HEK293 (cell line): ENCODE results near the gene POLD2.
A peak's percentile ranks its signal among the peaks of the same experiment; 100 is the strongest.

Experiments
- BCL11A ChIP-seq: fragments of 450-650 bp; formaldehyde crosslinking; IDR thresholded peaks from 2 replicates; pipeline ENCODE4 v1.5.1; 2016; ENCODE audit warnings: low read depth, missing biosample characterization, missing genetic modification characterization
- BCL6B ChIP-seq: fragments of 450-650 bp; formaldehyde crosslinking; IDR thresholded peaks from 2 replicates; pipeline ENCODE4 v1.5.1; 2017; ENCODE audit warnings: missing biosample characterization, missing genetic modification characterization
- EGR2 ChIP-seq: fragments of 450-650 bp; formaldehyde crosslinking; IDR thresholded peaks from 2 replicates; pipeline ENCODE4 v1.5.1; 2016; ENCODE audit warnings: low read depth, missing biosample characterization, missing genetic modification characterization
- GLIS1 ChIP-seq: fragments of 450-650 bp; formaldehyde crosslinking; IDR thresholded peaks from 2 replicates; pipeline ENCODE4 v1.5.1; 2016; ENCODE audit warnings: missing biosample characterization, missing genetic modification characterization
- PRDM10 ChIP-seq: fragments of 450-650 bp; formaldehyde crosslinking; IDR thresholded peaks from 2 replicates; pipeline ENCODE4 v1.5.1; 2016; ENCODE audit warnings: missing biosample characterization, missing genetic modification characterization
- PRDM2 ChIP-seq: fragments of 450-650 bp; formaldehyde crosslinking; IDR thresholded peaks from 2 replicates; pipeline ENCODE4 v1.5.1; 2016; ENCODE audit warnings: missing biosample characterization, missing genetic modification characterization, borderline replicate concordance
- SALL2 ChIP-seq: fragments of 450-650 bp; formaldehyde crosslinking; IDR thresholded peaks from 2 replicates; pipeline ENCODE4 v1.5.0; 2017; ENCODE audit warnings: missing biosample characterization, mild to moderate bottlenecking, missing genetic modification characterization, borderline replicate concordance
- SP3 ChIP-seq: fragments of 450-650 bp; formaldehyde crosslinking; IDR thresholded peaks from 2 replicates; pipeline ENCODE4 v1.5.1; 2016; ENCODE audit warnings: missing biosample characterization, missing genetic modification characterization
- TRIM28 ChIP-seq: IDR thresholded peaks from 2 replicates; pipeline ENCODE4 v1.6.1; 2011; ENCODE audit warnings: low read length, control low read depth, borderline replicate concordance
- ZBTB20 ChIP-seq: fragments of 450-650 bp; formaldehyde crosslinking; IDR thresholded peaks from 2 replicates; pipeline ENCODE4 v1.5.1; 2016; ENCODE audit warnings: missing biosample characterization, missing genetic modification characterization
- ZNF112 ChIP-seq: fragments of 450-650 bp; formaldehyde crosslinking; IDR thresholded peaks from 2 replicates; pipeline ENCODE4 v1.5.0; 2017; ENCODE audit warnings: missing biosample characterization, missing genetic modification characterization
- ZNF121 ChIP-seq: fragments of 450-650 bp; formaldehyde crosslinking; IDR thresholded peaks from 2 replicates; pipeline ENCODE4 v1.5.1; 2016; ENCODE audit warnings: missing biosample characterization, missing genetic modification characterization
- ZNF23 ChIP-seq: fragments of 450-650 bp; formaldehyde crosslinking; IDR thresholded peaks from 2 replicates; pipeline ENCODE4 v1.5.1; 2016; ENCODE audit warnings: missing biosample characterization, missing genetic modification characterization, borderline replicate concordance
- ZNF266 ChIP-seq: fragments of 450-650 bp; formaldehyde crosslinking; IDR thresholded peaks from 2 replicates; pipeline ENCODE4 v1.5.1; 2016; ENCODE audit warnings: missing biosample characterization, missing genetic modification characterization, low read depth
- ZNF274 ChIP-seq, 2 experiments: fragments of 200-500 bp in 1 of 2; fragments of 450-650 bp in 1 of 2; sonication (Bioruptor generic) in 1 of 2; formaldehyde crosslinking in 1 of 2; IDR thresholded peaks; 2 replicates each; pipeline versions ENCODE4 v1.5.1 to v1.6.1; 2014 to 2016; ENCODE audit warnings: borderline replicate concordance in 1 of 2, inconsistent platforms in 1 of 2, low read length in 1 of 2, missing biosample characterization in 1 of 2, missing genetic modification characterization in 1 of 2
- ZNF362 ChIP-seq: fragments of 450-650 bp; formaldehyde crosslinking; IDR thresholded peaks from 2 replicates; pipeline ENCODE4 v1.5.1; 2016; ENCODE audit warnings: missing biosample characterization, missing genetic modification characterization
- ZNF37A ChIP-seq: fragments of 450-650 bp; IDR thresholded peaks from 2 replicates; pipeline ENCODE4 v1.5.1; 2018; ENCODE audit warnings: missing biosample characterization, missing genetic modification characterization
- ZNF449 ChIP-seq: fragments of 450-650 bp; formaldehyde crosslinking; IDR thresholded peaks from 2 replicates; pipeline ENCODE4 v1.5.1; 2017; ENCODE audit warnings: missing biosample characterization, mild to moderate bottlenecking, missing genetic modification characterization, moderate library complexity
- ZNF501 ChIP-seq: fragments of 450-650 bp; formaldehyde crosslinking; IDR thresholded peaks from 2 replicates; pipeline ENCODE4 v1.5.1; 2016; ENCODE audit warnings: missing biosample characterization, missing genetic modification characterization
- ZNF544 ChIP-seq: fragments of 450-650 bp; formaldehyde crosslinking; IDR thresholded peaks from 2 replicates; pipeline ENCODE4 v1.5.0; 2017; ENCODE audit warnings: missing biosample characterization, missing genetic modification characterization
- ZNF792 ChIP-seq: fragments of 450-650 bp; formaldehyde crosslinking; IDR thresholded peaks from 2 replicates; pipeline ENCODE4 v1.5.1; 2016; ENCODE audit warnings: missing biosample characterization, missing genetic modification characterization
- ZNF830 ChIP-seq: fragments of 450-650 bp; IDR thresholded peaks from 2 replicates; pipeline ENCODE4 v1.5.0; 2018; ENCODE audit warnings: missing biosample characterization, missing genetic modification characterization, low read depth, mild to moderate bottlenecking, moderate library complexity
- ZSCAN18 ChIP-seq: fragments of 450-650 bp; formaldehyde crosslinking; IDR thresholded peaks from 2 replicates; pipeline ENCODE4 v1.5.1; 2016; ENCODE audit warnings: missing biosample characterization, missing genetic modification characterization
- ZXDB ChIP-seq: fragments of 450-650 bp; formaldehyde crosslinking; IDR thresholded peaks from 2 replicates; pipeline ENCODE4 v1.5.1; 2016; ENCODE audit warnings: missing biosample characterization, missing genetic modification characterization

Gene POLD2

GRCh38 chr7:44112231-44112996, 10.9 kb downstream of the POLD2 start (continued):
- TF ChIP-seq ZSCAN18 (tag by site-specific recombination) (no peak), ZNF266 (tag by site-specific recombination) (no peak), ZNF501 (tag by site-specific recombination) (no peak), ZNF544 (tag by site-specific recombination) (no peak), ZNF449 (tag by site-specific recombination) (peak; percentile 79), TRIM28 (no peak), ZNF23 (tag by site-specific recombination) (no peak), ZBTB20 (no peak), SALL2 (tag by site-specific recombination) (no peak), ZNF121 (tag by site-specific recombination) (no peak), GLIS1 (tag by site-specific recombination) (peak; percentile 76), ZNF362 (no peak), ZNF112 (no peak), ZNF274 (IDR thresholded peaks at IDR 0.05; ENCODE audit: low read length) (no peak), ZNF274 (tag by site-specific recombination; IDR thresholded peaks at IDR 0.05; ENCODE audit: borderline replicate concordance) (no peak), ZXDB (tag by site-specific recombination) (no peak), BCL6B (no peak), ZNF792 (tag by site-specific recombination) (no peak), PRDM10 (tag by site-specific recombination) (peak; percentile 99), ZNF37A (tag by site-specific recombination) (no peak), SP3 (tag by site-specific recombination) (0 out of 2 replicates have a peak, but pooled peaks have one; percentile 29), BCL11A (tag by site-specific recombination) (no peak), EGR2 (tag by site-specific recombination) (no peak), ZNF830 (tag by site-specific recombination) (no peak), PRDM2 (no peak)
